NCI-H226 (cell line): ENCODE results near the gene CCDC183.
"Not testable (repeated sequence)": the region's sequence is repeated elsewhere in the genome, so short reads cannot be mapped to it uniquely, and the experiment has no call there.

Experiments
- DNase-seq: peaks from one replicate; pipeline ENCODE4 v3.0.0-alpha.2; 2015

Gene CCDC183

GRCh38 chr9:136760834-136761544, 35.1 kb upstream of the CCDC183 start:
- DNase-seq, result peak; percentile 62

GRCh38 chr9:136761545-136761981, 34.6 kb upstream of the CCDC183 start:
- DNase-seq, result no peak

GRCh38 chr9:136762221-136762691, 33.9 kb upstream of the CCDC183 start:
- no peak for DNase-seq

GRCh38 chr9:136762915-136763648, 33.1 kb upstream of the CCDC183 start:
- peak; percentile 27 for DNase-seq

- DNase-seq, result no peak
Measured at GRCh38 chr9:136763649-136764035, 32.5 kb upstream of the CCDC183 start.

- no peak for DNase-seq
Measured at GRCh38 chr9:136764301-136764891, 31.7 kb upstream of the CCDC183 start, which contains the start of gene LCN15. LCN15 (minus strand) TSS chr9:136764518; CDS start chr9:136764488, 30 bp downstream.

GRCh38 chr9:136765041-136765440, 31.1 kb upstream of the CCDC183 start:
- no peak for DNase-seq

GRCh38 chr9:136765745-136766409, 30.3 kb upstream of the CCDC183 start:
- not testable (repeated sequence) for DNase-seq

GRCh38 chr9:136766410-136767120, 29.6 kb upstream of the CCDC183 start:
- DNase-seq, result not testable (repeated sequence)

- DNase-seq, result no peak
Measured at GRCh38 chr9:136769710-136770191, 26.4 kb upstream of the CCDC183 start.

- DNase-seq, result no peak
Measured at GRCh38 chr9:136771907-136772415, 24.2 kb upstream of the CCDC183 start.

- no peak for DNase-seq
Measured at GRCh38 chr9:136773386-136774044, 22.6 kb upstream of the CCDC183 start.

- DNase-seq, result no peak
Measured at GRCh38 chr9:136774416-136775045, 21.6 kb upstream of the CCDC183 start.

- no peak for DNase-seq
Measured at GRCh38 chr9:136775191-136775590, 20.9 kb upstream of the CCDC183 start.

GRCh38 chr9:136776947-136777346, 19.2 kb upstream of the CCDC183 start:
- no peak for DNase-seq

- DNase-seq, result no peak
Measured at GRCh38 chr9:136777359-136777758, 18.8 kb upstream of the CCDC183 start.

- no peak for DNase-seq
Measured at GRCh38 chr9:136779808-136780207, 16.3 kb upstream of the CCDC183 start.

GRCh38 chr9:136782452-136782851, 13.7 kb upstream of the CCDC183 start:
- DNase-seq, result no peak

- DNase-seq, result no peak
Measured at GRCh38 chr9:136784249-136784996, 11.7 kb upstream of the CCDC183 start.

GRCh38 chr9:136784997-136785361, 11.2 kb upstream of the CCDC183 start:
- DNase-seq, result no peak
